GM12872 (cell line): Measurements from ENCODE around the gene PIP4K2B.

ENCODE experiments used
- TF ChIP-seq, protein P1 (sequence below): IDR thresholded peaks from 3 replicates; pipeline ENCODE4 v1.5.1; 2011; ENCODE audit warnings: low read depth, mild to moderate bottlenecking, low read length, moderate library complexity; ENCODE audit not compliant: insufficient read depth

The PIP4K2B gene

GRCh38 chr17:38791162-38791561 lies 8.2 kb downstream of the PIP4K2B start:
- TF ChIP-seq, protein P1, sequence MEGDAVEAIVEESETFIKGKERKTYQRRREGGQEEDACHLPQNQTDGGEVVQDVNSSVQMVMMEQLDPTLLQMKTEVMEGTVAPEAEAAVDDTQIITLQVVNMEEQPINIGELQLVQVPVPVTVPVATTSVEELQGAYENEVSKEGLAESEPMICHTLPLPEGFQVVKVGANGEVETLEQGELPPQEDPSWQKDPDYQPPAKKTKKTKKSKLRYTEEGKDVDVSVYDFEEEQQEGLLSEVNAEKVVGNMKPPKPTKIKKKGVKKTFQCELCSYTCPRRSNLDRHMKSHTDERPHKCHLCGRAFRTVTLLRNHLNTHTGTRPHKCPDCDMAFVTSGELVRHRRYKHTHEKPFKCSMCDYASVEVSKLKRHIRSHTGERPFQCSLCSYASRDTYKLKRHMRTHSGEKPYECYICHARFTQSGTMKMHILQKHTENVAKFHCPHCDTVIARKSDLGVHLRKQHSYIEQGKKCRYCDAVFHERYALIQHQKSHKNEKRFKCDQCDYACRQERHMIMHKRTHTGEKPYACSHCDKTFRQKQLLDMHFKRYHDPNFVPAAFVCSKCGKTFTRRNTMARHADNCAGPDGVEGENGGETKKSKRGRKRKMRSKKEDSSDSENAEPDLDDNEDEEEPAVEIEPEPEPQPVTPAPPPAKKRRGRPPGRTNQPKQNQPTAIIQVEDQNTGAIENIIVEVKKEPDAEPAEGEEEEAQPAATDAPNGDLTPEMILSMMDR: no peak

DNA sequence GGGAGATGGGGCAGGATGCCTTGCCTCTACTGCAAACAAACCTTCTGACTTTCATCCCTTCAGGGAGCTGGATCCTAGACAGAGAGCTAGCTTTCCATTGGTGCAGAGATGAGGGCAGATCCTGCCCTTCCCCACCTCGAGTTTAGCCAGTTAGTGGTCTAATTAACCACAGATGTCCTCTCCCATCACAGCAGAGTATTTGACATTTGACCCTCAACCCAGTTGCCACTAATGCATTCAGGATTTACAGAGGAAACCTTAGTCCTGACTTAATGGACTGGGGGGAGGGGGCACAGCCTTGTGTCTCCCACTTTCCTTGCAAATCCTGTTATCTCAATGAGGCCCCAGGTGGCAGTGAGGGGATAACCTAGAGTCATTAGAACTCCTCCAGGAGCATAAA lies 10.2 kb downstream of the PIP4K2B start:
- TF ChIP-seq, protein P1: no peak

DNA sequence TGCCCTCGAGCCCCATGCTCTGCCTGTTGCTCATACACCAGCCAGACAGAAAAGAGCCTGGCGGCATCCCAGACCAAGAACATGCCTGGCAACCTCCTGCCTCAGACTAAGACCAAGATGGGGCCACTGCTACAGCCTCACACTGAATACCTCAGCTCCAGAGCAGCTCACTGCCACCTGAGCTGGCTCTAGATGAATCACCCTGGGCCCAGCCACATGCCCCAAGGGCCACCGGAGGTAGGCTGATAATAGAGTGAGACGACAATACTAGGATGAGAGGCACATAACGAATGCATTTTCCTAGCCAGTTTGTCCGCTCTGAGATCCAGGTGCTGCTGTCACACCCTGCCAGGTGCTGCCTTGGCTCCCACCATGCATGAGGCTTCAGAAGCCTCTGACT lies 13.0 kb downstream of the PIP4K2B start:
- TF ChIP-seq, protein P1: no peak

DNA sequence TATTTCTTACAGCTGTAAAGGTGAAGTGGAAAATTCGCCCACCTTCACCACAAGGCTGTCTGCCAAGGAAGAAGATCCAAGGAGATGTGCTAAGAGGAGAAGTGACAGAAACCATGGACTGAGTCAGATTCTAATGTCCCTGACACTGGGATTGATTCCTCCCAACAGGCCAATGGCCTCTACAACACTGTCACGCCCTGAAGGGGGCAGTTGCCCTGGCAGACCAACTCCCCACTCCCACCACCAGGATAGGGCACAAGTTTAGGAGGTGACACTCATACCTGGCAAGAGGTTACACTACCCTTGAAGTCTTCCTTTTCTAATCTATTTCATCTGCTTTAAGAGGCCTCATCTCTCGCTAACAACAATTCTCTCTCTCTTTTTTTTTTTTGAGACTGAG lies 16.1 kb downstream of the PIP4K2B start:
- TF ChIP-seq, protein P1: no peak

DNA sequence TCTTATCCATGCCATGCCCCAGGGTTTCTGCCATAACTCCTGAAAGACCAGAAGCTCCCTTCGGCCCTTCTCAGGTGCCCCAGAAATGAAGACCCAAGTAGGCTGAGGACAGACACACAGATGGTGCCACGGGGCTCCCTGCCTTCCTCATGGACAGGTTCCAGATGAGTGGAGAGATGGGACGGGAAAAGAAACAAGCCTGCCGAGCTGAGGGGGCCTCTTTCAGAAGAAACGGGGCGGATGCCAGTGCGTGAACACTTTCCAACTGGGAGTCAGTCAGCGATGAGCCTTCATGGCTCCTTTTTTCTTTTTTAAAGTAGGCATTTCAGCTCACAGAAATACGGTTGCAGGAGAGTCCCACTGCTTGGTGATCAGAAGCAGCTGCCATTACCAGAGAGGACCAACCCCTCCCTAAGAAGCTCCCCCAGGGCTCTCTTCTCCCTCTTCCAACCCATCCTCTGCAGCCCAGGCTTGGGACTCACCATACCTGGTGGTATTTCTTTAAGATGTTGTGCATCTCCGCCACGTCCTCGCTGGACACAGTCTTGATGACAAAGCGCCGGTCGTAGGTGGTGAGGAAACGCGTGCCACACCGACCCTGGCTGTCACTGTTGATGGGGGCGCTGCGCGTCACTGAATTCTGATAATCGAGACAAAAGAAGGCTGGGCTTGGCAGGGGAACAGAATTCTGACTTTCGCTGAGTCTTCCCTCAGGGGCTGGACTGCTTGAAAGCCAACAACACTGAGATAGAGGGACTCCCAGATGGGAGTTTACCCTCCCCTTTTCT lies 19.2 kb downstream of the PIP4K2B start:
- TF ChIP-seq, protein P1: no peak

- TF ChIP-seq, protein P1: no peak
Measured at GRCh38 chr17:38777641-38778250, 21.6 kb downstream of the PIP4K2B start.

GRCh38 chr17:38773258-38773657 lies 26.1 kb downstream of the PIP4K2B start:
- TF ChIP-seq, protein P1: no peak
